Right cardiac atrium (tissue), 5 donors: Measurements from ENCODE around the gene CHRDL2. TPM values are rescaled to one million over a fixed set of nuclear protein-coding genes. Genes with fewer than 3 reads are reported as not detected.
A peak's percentile ranks its signal among the peaks of the same experiment; 100 is the strongest.

Experiments used
- ATAC-seq, 2 donors: fragments of 200-7000 bp; cut with Tn5 transposase; one replicate each; pipeline versions ENCODE4 v1.8.0 to v1.9.1; 2020; ENCODE audit warnings: moderate library complexity in 2 of 2, mild to moderate bottlenecking in 1 of 2
- DNase-seq, 3 donors: peaks; one replicate each; pipeline ENCODE4 v3.0.0-alpha.2; 2020
- H3K27ac ChIP-seq: one replicate; pipeline ENCODE4 v1.5.1; 2013; ENCODE audit warnings: mild to moderate bottlenecking, low read length, control low read depth, moderate library complexity
- H3K27me3 ChIP-seq: one replicate; pipeline ENCODE4 v1.6.1; 2013; ENCODE audit not compliant: control insufficient read depth, insufficient read depth
- H3K4me1 ChIP-seq: one replicate; pipeline ENCODE4 v1.6.1; 2013; ENCODE audit warnings: low read length; ENCODE audit not compliant: control insufficient read depth, insufficient read depth
- H3K4me3 ChIP-seq: one replicate; pipeline ENCODE4 v1.5.1; 2013; ENCODE audit warnings: low read length, control low read depth
- H3K9me3 ChIP-seq: one replicate; pipeline ENCODE4 v1.6.1; 2013; ENCODE audit warnings: low read length; ENCODE audit not compliant: control insufficient read depth
- WGBS: extraction: QIAGEN DNeasy Blood & Tissue Kit; methylation state at CpG from one replicate; pipeline ENCODE4 v1.1.7; 2013; 5-methylcytosine and 5-hydroxymethylcytosine counted together
- intact Hi-C, 4 donors: fragments of 100-400 bp; cut with DNase I; formaldehyde crosslinking; loops; one replicate each; pipeline versions ENCODE4 v1.11.0 to v1.14.0; 2022 to 2023
- polyA plus RNA-seq: library from polyadenylated mRNA; stranded (reverse); fragments of 200-250 nt; gene quantifications from one replicate; pipeline ENCODE4 v1.2.3, GENCODE V29; 2013
- total RNA-seq, 4 donors: library from RNA; stranded (reverse); fragmentation: NEBNext Ultra II Directional; extraction: Animal tissue kit (Norgen Biotek cat#: 25700); gene quantifications; one replicate each; pipeline ENCODE4 v1.2.1, GENCODE V29; 2021
- donor health status: healthy with polysubstance abuse.
- donor health status: DM: no; HTN: yes; CAD: no.
- donor health status: DM: no; HTN: no; CAD: no.
- donor health status: DM: no; HTN: yes; CAD: no; lungs with severe emphysema.
- donor health status: DM: yes; HTN: yes; CAD: no.

The CHRDL2 gene
- total and polyA plus RNA-seq, 5 donors, result 0.97 to 11.8 (median 3.1) TPM

GRCh38 chr11:74677131-74677530 is 54.1 kb downstream of the CHRDL2 start:
- H3K27ac ChIP-seq, result no peak overlapping the region
- ATAC-seq, result no peak
- WGBS, result 70% methylated on average over 6 of the region's 6 CpGs
- H3K9me3 ChIP-seq, result no peaks in the 10 kb centered on the region
- no peaks in the 10 kb centered on the region for H3K27me3 ChIP-seq
- DNase-seq, result no peak
- H3K4me3 ChIP-seq, result no peak overlapping the region
- intact Hi-C loops, result no loop called here
- peaks cover 3% of the 10 kb centered on the region for H3K4me1 ChIP-seq

GRCh38 chr11:74676596-74676995 is 54.6 kb downstream of the CHRDL2 start:
- Histone ChIP-seq H3K4me3 (no peak overlapping the region), H3K4me1 (peaks cover 3% of the 10 kb centered on the region), H3K27me3 (no peaks in the 10 kb centered on the region), H3K9me3 (no peaks in the 10 kb centered on the region), H3K27ac (no peak overlapping the region)
- 81% methylated on average over 5 of the region's 5 CpGs for WGBS
- ATAC-seq (no peak), DNase-seq (no peak)
- intact Hi-C loops, result no loop called here

GRCh38 chr11:74675761-74676160 is 55.5 kb downstream of the CHRDL2 start:
- Histone ChIP-seq H3K27me3 (no peaks in the 10 kb centered on the region), H3K27ac (no peak overlapping the region), H3K4me1 (peaks cover 3% of the 10 kb centered on the region), H3K4me3 (no peak overlapping the region), H3K9me3 (no peaks in the 10 kb centered on the region)
- ATAC-seq, result no peak
- intact Hi-C loops, result no loop called here
- WGBS, result 87% methylated on average over 3 of the region's 3 CpGs
- DNase-seq, result no peak

GRCh38 chr11:74673693-74674360 is 57.4 kb downstream of the CHRDL2 start:
- Histone ChIP-seq H3K27me3 (no peaks in the 10 kb centered on the region), H3K4me3 (no peak overlapping the region), H3K27ac (peak overlapping the region; percentile 54), H3K9me3 (no peaks in the 10 kb centered on the region), H3K4me1 (peaks cover 3% of the 10 kb centered on the region)
- no peak for DNase-seq
- WGBS, result 84% methylated on average over 7 of the region's 7 CpGs
- intact Hi-C loops, result no loop called here
- ATAC-seq, result no peak

GRCh38 chr11:74672956-74673692 is 58.1 kb downstream of the CHRDL2 start:
- peak; percentile 89 to 90 (median 89) for DNase-seq
- intact Hi-C loops, result no loop called here
- Histone ChIP-seq H3K4me1 (peaks cover 3% of the 10 kb centered on the region), H3K9me3 (no peaks in the 10 kb centered on the region), H3K4me3 (no peak overlapping the region), H3K27me3 (no peaks in the 10 kb centered on the region), H3K27ac (peak overlapping the region; percentile 54)
- WGBS, result 30% methylated on average over 12 of the region's 12 CpGs
- peak; percentile 74 to 85 for ATAC-seq

- Histone ChIP-seq H3K27ac (peak overlapping the region; percentile 54), H3K9me3 (no peaks in the 10 kb centered on the region), H3K4me3 (no peak overlapping the region), H3K27me3 (no peaks in the 10 kb centered on the region), H3K4me1 (peaks cover 3% of the 10 kb centered on the region)
- 77% methylated on average over 4 of the region's 4 CpGs for WGBS
- ATAC-seq (no peak), DNase-seq (no peak)
- intact Hi-C loops, result no loop called here
Measured at GRCh38 chr11:74672332-74672955, 58.8 kb downstream of the CHRDL2 start.

GRCh38 chr11:74671520-74672196 is 59.6 kb downstream of the CHRDL2 start:
- WGBS, result 80% methylated on average over 10 of the region's 10 CpGs
- Histone ChIP-seq H3K4me1 (peaks cover 3% of the 10 kb centered on the region), H3K27me3 (no peaks in the 10 kb centered on the region), H3K9me3 (no peaks in the 10 kb centered on the region), H3K27ac (no peak overlapping the region), H3K4me3 (no peak overlapping the region)
- ATAC-seq (no peak), DNase-seq (no peak)
- intact Hi-C loops, result no loop called here

- intact Hi-C loops, result no loop called here
- no peak overlapping the region for H3K27ac ChIP-seq
- no peaks in the 10 kb centered on the region for H3K27me3 ChIP-seq
- 91% methylated on average over 7 of the region's 7 CpGs for WGBS
- DNase-seq, result no peak
- H3K9me3 ChIP-seq, result no peaks in the 10 kb centered on the region
- no peak for ATAC-seq
- no peak overlapping the region for H3K4me3 ChIP-seq
- H3K4me1 ChIP-seq, result peaks cover 3% of the 10 kb centered on the region
Measured at GRCh38 chr11:74670171-74670570, 61.1 kb downstream of the CHRDL2 start.

GRCh38 chr11:74669211-74670160 is 61.7 kb downstream of the CHRDL2 start:
- no peak overlapping the region for H3K27ac ChIP-seq
- no peaks in the 10 kb centered on the region for H3K27me3 ChIP-seq
- ATAC-seq (no peak), DNase-seq (no peak)
- H3K9me3 ChIP-seq, result no peaks in the 10 kb centered on the region
- no peak overlapping the region for H3K4me3 ChIP-seq
- intact Hi-C loops, result no loop called here
- H3K4me1 ChIP-seq, result peaks cover 3% of the 10 kb centered on the region
- 90% methylated on average over 17 of the region's 17 CpGs for WGBS

- DNase-seq (no peak), ATAC-seq (no peak)
- H3K4me1 ChIP-seq, result no peaks in the 10 kb centered on the region
- intact Hi-C loops, result no loop called here
- no peaks in the 10 kb centered on the region for H3K27me3 ChIP-seq
- H3K4me3 ChIP-seq, result no peak overlapping the region
- H3K9me3 ChIP-seq, result no peaks in the 10 kb centered on the region
- H3K27ac ChIP-seq, result no peak overlapping the region
- 76% methylated on average over 1 of the region's 1 CpG for WGBS
Measured at GRCh38 chr11:74663315-74663714, 67.9 kb downstream of the CHRDL2 start.
